B cell (primary cell): ENCODE measurements around the gene KIF15. TPM values are rescaled to one million over a fixed set of nuclear protein-coding genes. Genes with fewer than 3 reads are reported as not detected.

Experiments
- ATAC-seq: fragments of 200-7000 bp; cut with Tn5 transposase; one replicate; pipeline ENCODE4 v1.10.0; 2021; ENCODE audit warnings: low read depth, mild to moderate bottlenecking, moderate number of reproducible peaks, moderate library complexity
- CTCF ChIA-PET: fragments of 350-600 bp; sonication (Branson Sonifier 250); formaldehyde crosslinking; loops from one replicate; lab custom pipeline; 2021; ENCODE audit warnings: antibody characterized with exemption, inconsistent platforms; lab: Charles Lee
- POLR2A ChIA-PET: fragments of 350-600 bp; sonication (Branson Sonifier 250); formaldehyde crosslinking; loops from one replicate; lab custom pipeline; 2021; ENCODE audit warnings: antibody characterized with exemption; lab: Charles Lee
- DNase-seq: peaks from one replicate; pipeline ENCODE4 v3.0.0; 2013
- H2AFZ ChIP-seq: 2 replicates; pipeline ENCODE4 v1.6.1; 2012; ENCODE audit warnings: mild to moderate bottlenecking, low read depth, low read length; ENCODE audit not compliant: insufficient read depth, poor library complexity, severe bottlenecking
- H3K27ac ChIP-seq, 2 donors: 1 replicate in 1 of 2; 2 replicates in 1 of 2; pipeline ENCODE4 v1.5.1; 2012 to 2013; ENCODE audit warnings: low read length in 2 of 2, mild to moderate bottlenecking in 2 of 2, moderate library complexity in 1 of 2
- H3K27me3 ChIP-seq, 4 experiments: fragments of 200-600 bp in 1 of 4; sonication (generic) in 1 of 4; replicated peaks in 1 of 4; 1 replicate in 2 of 4; 2 replicates in 2 of 4; pipeline versions ENCODE4 v1.6.1 to v1.7.0; 2013 to 2016; ENCODE audit warnings: low read length in 3 of 4, mild to moderate bottlenecking in 2 of 4, mixed read lengths in 1 of 4, moderate library complexity in 1 of 4; ENCODE audit not compliant: insufficient read depth in 4 of 4, control insufficient read depth in 3 of 4; ENCODE audit errors: control extremely low read depth in 1 of 4
- H3K36me3 ChIP-seq, 2 experiments: replicated peaks in 1 of 2; 1 replicate in 1 of 2; 2 replicates in 1 of 2; pipeline versions ENCODE4 v1.6.1 to v1.7.1; 2013; ENCODE audit warnings: low read length in 1 of 2; ENCODE audit not compliant: insufficient read depth in 2 of 2, control insufficient read depth in 1 of 2; ENCODE audit errors: control extremely low read depth in 1 of 2, extremely low read depth in 1 of 2
- H3K4me1 ChIP-seq, 2 donors: fragments of 200-600 bp in 1 of 2; sonication (generic) in 1 of 2; 1 replicate in 1 of 2; 2 replicates in 1 of 2; pipeline versions ENCODE4 v1.5.1 to v1.6.1; 2013 to 2017; ENCODE audit warnings: low read length in 2 of 2; ENCODE audit not compliant: control insufficient read depth in 2 of 2, insufficient read depth in 2 of 2
- H3K4me2 ChIP-seq: replicated peaks from 2 replicates; pipeline ENCODE3; 2012; ENCODE audit warnings: mild to moderate bottlenecking, low read depth, low read length; ENCODE audit not compliant: poor library complexity, severe bottlenecking
- H3K4me3 ChIP-seq, 5 experiments: fragments of 200-600 bp in 1 of 5; sonication (generic) in 1 of 5; 1 replicate in 3 of 5; 2 replicates in 2 of 5; pipeline versions ENCODE4 v1.5.1 to v1.7.0; 2011 to 2016; ENCODE audit warnings: low read length in 4 of 5, mild to moderate bottlenecking in 4 of 5, low read depth in 2 of 5, control low read depth in 1 of 5, moderate library complexity in 1 of 5; ENCODE audit not compliant: insufficient read depth in 1 of 5; ENCODE audit errors: control extremely low read depth in 1 of 5, extremely low read depth in 1 of 5
- H3K79me2 ChIP-seq: fragments of 200-600 bp; sonication (generic); one replicate; pipeline ENCODE4 v1.6.0; 2016; ENCODE audit warnings: low read length; ENCODE audit not compliant: control insufficient read depth, insufficient read depth
- H3K9ac ChIP-seq: fragments of 200-600 bp; sonication (generic); 2 replicates; pipeline ENCODE4 v1.6.1; 2017; ENCODE audit warnings: mild to moderate bottlenecking, low read length, moderate library complexity
- H3K9me3 ChIP-seq, 3 donors: one replicate each; pipeline versions ENCODE4 v1.6.1 to v1.7.1; 2013; ENCODE audit warnings: low read length in 2 of 3; ENCODE audit not compliant: control insufficient read depth in 2 of 3, insufficient read depth in 1 of 3; ENCODE audit errors: control extremely low read depth in 1 of 3
- H4K20me1 ChIP-seq: 2 replicates; pipeline ENCODE4 v1.6.0; 2012; ENCODE audit warnings: mild to moderate bottlenecking, low read length; ENCODE audit not compliant: insufficient read depth, control insufficient read depth, poor library complexity, severe bottlenecking
- H3K27ac Mint-ChIP-seq: one replicate; pipeline ENCODE4 v1.8.0; 2021; ENCODE audit warnings: mixed read lengths
- H3K27me3 Mint-ChIP-seq: one replicate; pipeline ENCODE4 v1.8.0; 2021; ENCODE audit warnings: mixed read lengths
- H3K4me1 Mint-ChIP-seq: one replicate; pipeline ENCODE4 v1.8.0; 2021; ENCODE audit warnings: mixed read lengths
- H3K4me3 Mint-ChIP-seq: one replicate; pipeline ENCODE4 v1.8.0; 2021; ENCODE audit warnings: mixed read lengths
- H3K9me3 Mint-ChIP-seq: one replicate; pipeline ENCODE4 v1.8.0; 2022; ENCODE audit warnings: mixed read lengths; ENCODE audit not compliant: insufficient read depth
- CTCF ChIP-seq: fragments of 200-600 bp; IDR thresholded peaks from one replicate; pipeline ENCODE4 v1.8.0; 2022; ENCODE audit warnings: antibody characterized with exemption, mild to moderate bottlenecking
- EZH2 ChIP-seq: IDR thresholded peaks from 2 replicates; pipeline ENCODE4 v1.6.1; 2012; ENCODE audit warnings: borderline replicate concordance, low read depth, mild to moderate bottlenecking, moderate library complexity, low read length; ENCODE audit not compliant: insufficient read depth, poor library complexity, severe bottlenecking
- WGBS: methylation state at CpG from one replicate; pipeline ENCODE4 v1.1.5; 2013; ENCODE audit warnings: missing lambda C conversion rate; ENCODE audit not compliant: insufficient coverage; 5-methylcytosine and 5-hydroxymethylcytosine counted together
- intact Hi-C: fragments of 100-400 bp; cut with micrococcal nuclease; formaldehyde crosslinking; loops from one replicate; pipeline ENCODE4 v1.10.0; 2022
- polyA plus RNA-seq: library from polyadenylated mRNA; depleted of rRNA; stranded (reverse); fragments of >200 nt; gene quantifications from 2 replicates; pipeline ENCODE4 v1.2.3, GENCODE V29; 2012
- total RNA-seq, 2 donors: library from RNA; stranded (reverse); fragments of 120-200 nt in 1 of 2; gene quantifications; 1 replicate in 1 of 2; 2 replicates in 1 of 2; pipeline versions ENCODE4 v1.2.3 to v1.2.4, GENCODE V29; 2013 to 2022

KIF15 gene
- total and polyA plus RNA-seq, 2 donors (not counting 1 experiment from before 2014, with no cell fraction given) = 0.28 to 1.4 TPM

- peaks cover 0 to 13% (median 3%) of the 10 kb centered on the region in 3 donors for H3K9me3 ChIP-seq
Measured at GRCh38 chr3:44762170-44762677, 630 bp downstream of the KIF15 start.

More at GRCh38 chr3:44762170-44762677, 630 bp downstream of the KIF15 start:
- Histone ChIP-seq H2AFZ (peak overlapping the region; percentile 95), H3K27me3 (no peaks in the 10 kb centered on the region), H3K27ac (no peak overlapping the region), H3K4me2 (peak overlapping the region; percentile 98), H3K79me2 (peaks cover 53% of the 10 kb centered on the region), H3K36me3 (peaks cover 2 to 4% of the 10 kb centered on the region in 2 experiments), H3K4me1 (peaks cover 6 to 15% of the 10 kb centered on the region in 2 donors), H3K9ac (peak overlapping the region; percentile 96), H4K20me1 (no peaks in the 10 kb centered on the region), H3K4me3 (peak overlapping the region; percentile 70 to 90 (median 88))
- ChIA-PET POLR2A (interaction anchor here (0.7 to 1.5 kb wide), 6 partner anchors 137 to 424 kb away, joined by 3 to 4 read pairs (median 3); partner anchors contain the start of genes EXOSC7, ZDHHC3, ZKSCAN7 and ZNF197), CTCF (interaction anchor here (0.8 to 1.3 kb wide), 2 partner anchors 32 to 33 kb away, joined by 3 to 4 read pairs; partner anchors contain the start of gene ZNF501)
- H3K4me3 Mint-ChIP-seq = peak overlapping the region; percentile 93
- TF ChIP-seq EZH2 = no peak
- TF ChIP-seq CTCF = no peak
- DNase-seq = no peak
- WGBS = 0% methylated on average over 5 of the region's 9 CpGs
- no peak for ATAC-seq
- peak overlapping the region; percentile 96 for H3K27ac Mint-ChIP-seq
- intact Hi-C loops = loop anchor here (5.0 kb wide), 2 partner anchors 1140 to 1990 kb away; partner anchors contain the start of genes ANO10 and CCDC13
- peaks cover 2% of the 10 kb centered on the region for H3K9me3 Mint-ChIP-seq
- no peaks in the 10 kb centered on the region for H3K27me3 Mint-ChIP-seq
- H3K4me1 Mint-ChIP-seq = peaks cover 22% of the 10 kb centered on the region
